ENCODE data around the gene SMS.

The SMS gene

DNA sequence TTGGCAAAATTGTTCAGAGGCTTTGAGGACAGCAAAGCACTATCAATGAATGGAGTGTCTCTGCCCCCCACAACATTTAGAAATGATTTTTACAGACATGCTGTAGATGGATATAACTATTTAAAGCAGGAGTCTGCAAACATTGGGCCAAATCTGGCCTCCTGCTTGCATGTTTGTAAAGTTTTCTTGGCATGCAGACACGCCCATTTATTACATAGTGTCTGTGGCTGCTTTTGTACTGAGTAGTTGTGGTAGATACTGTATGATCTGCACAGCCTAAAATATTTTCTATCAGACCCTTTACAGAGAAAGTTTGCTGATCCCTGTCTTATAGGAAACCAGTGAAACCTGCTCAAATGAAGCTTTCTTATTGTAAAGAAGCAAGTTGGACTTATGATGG is 46.1 kb downstream of the SMS start:
- Mint-ChIP-seq H3K27me3 (ENCODE audit: low read depth) (no peaks in the 10 kb centered on the region), H3K9me3 (no peaks in the 10 kb centered on the region), H3K4me3 (no peak overlapping the region), H3K27ac (peak overlapping the region in 1 of 3 experiments; percentile 67), H3K4me1 (peaks cover 34% of the 10 kb centered on the region), H3K36me3 (ENCODE audit: low read depth) (peaks cover 55% of the 10 kb centered on the region)
- TF ChIP-seq, protein P1, sequence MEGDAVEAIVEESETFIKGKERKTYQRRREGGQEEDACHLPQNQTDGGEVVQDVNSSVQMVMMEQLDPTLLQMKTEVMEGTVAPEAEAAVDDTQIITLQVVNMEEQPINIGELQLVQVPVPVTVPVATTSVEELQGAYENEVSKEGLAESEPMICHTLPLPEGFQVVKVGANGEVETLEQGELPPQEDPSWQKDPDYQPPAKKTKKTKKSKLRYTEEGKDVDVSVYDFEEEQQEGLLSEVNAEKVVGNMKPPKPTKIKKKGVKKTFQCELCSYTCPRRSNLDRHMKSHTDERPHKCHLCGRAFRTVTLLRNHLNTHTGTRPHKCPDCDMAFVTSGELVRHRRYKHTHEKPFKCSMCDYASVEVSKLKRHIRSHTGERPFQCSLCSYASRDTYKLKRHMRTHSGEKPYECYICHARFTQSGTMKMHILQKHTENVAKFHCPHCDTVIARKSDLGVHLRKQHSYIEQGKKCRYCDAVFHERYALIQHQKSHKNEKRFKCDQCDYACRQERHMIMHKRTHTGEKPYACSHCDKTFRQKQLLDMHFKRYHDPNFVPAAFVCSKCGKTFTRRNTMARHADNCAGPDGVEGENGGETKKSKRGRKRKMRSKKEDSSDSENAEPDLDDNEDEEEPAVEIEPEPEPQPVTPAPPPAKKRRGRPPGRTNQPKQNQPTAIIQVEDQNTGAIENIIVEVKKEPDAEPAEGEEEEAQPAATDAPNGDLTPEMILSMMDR (IDR thresholded peaks at IDR 0.05; ENCODE audit: unreplicated experiment in 3 of 3) = no peak

DNA sequence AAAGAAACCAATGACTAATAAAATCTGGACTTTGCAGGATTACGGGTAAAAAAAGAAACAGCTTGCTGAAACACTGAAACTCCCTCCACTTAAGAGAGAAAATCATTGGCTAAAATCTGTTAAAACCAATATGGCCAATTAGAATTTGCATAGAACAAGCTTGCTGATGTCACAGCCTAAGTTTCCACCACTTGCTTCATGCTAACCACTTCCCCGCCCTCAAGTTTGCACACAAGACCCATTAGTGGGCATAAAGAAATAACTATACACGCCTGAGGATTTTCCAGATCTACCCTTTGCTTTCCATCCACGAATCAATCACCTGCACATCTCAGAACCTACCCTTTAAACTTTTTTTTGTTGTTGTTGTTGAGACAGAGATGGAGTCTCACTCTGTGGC is 48.9 kb downstream of the SMS start:
- TF ChIP-seq, protein P1 (IDR thresholded peaks at IDR 0.05; ENCODE audit: unreplicated experiment in 3 of 3) = no peak
- Mint-ChIP-seq H3K9me3 (no peaks in the 10 kb centered on the region), H3K27me3 (ENCODE audit: low read depth) (no peaks in the 10 kb centered on the region), H3K27ac (no peak overlapping the region), H3K4me3 (no peak overlapping the region), H3K4me1 (peaks cover 51% of the 10 kb centered on the region), H3K36me3 (ENCODE audit: low read depth) (peaks cover 74% of the 10 kb centered on the region)

DNA sequence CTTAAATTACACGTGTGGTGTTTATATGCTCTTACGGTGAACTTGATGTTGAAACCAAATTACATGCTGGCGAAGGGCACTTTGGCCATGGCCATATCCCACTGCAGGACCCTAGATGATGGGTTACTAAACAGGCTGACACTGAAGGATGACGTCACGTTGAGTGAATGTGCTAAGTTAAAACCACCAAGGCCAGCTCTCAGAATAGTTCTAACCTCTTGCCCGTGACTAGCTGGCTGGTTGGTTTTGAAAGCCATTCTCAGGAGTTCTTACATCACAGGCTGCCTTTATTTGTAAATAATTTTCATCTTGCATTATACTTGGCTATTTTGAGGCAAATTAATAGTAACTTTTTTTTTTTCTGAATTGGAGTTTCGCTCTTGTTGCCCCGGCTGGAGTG is 50.3 kb downstream of the SMS start:
- TF ChIP-seq, protein P1 (IDR thresholded peaks at IDR 0.05; ENCODE audit: unreplicated experiment in 3 of 3) = no peak
- Mint-ChIP-seq H3K9me3 (no peaks in the 10 kb centered on the region), H3K4me1 (peaks cover 50% of the 10 kb centered on the region), H3K36me3 (ENCODE audit: low read depth) (peaks cover 77% of the 10 kb centered on the region), H3K27ac (peak overlapping the region in 1 of 3 experiments; percentile 1), H3K4me3 (no peak overlapping the region), H3K27me3 (ENCODE audit: low read depth) (no peaks in the 10 kb centered on the region)

DNA sequence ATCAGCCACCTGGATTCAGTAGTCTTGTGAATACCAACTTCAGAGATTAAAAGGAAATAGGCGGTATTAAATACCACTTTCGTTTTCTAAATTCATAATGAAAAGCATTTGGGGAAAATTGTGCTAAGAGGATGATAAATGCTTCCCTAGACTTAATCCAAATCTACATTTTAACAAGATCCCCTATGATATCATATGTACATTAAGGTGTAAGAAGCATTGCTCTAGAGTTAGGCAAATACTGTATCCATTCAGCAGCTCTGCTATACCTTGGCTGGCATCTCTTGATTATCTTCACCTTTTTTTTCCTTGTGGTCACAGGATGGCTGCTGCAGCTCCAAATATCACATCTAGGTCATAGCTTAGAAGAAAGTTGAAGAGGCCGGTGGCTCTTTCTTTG is 51.0 kb downstream of the SMS start:
- Mint-ChIP-seq H3K4me3 (no peak overlapping the region), H3K27ac (peak overlapping the region in 1 of 3 experiments; percentile 52), H3K9me3 (no peaks in the 10 kb centered on the region), H3K4me1 (peaks cover 48% of the 10 kb centered on the region), H3K36me3 (ENCODE audit: low read depth) (peaks cover 82% of the 10 kb centered on the region), H3K27me3 (ENCODE audit: low read depth) (no peaks in the 10 kb centered on the region)
- TF ChIP-seq, protein P1 (IDR thresholded peaks at IDR 0.05; ENCODE audit: unreplicated experiment in 3 of 3) = no peak

DNA sequence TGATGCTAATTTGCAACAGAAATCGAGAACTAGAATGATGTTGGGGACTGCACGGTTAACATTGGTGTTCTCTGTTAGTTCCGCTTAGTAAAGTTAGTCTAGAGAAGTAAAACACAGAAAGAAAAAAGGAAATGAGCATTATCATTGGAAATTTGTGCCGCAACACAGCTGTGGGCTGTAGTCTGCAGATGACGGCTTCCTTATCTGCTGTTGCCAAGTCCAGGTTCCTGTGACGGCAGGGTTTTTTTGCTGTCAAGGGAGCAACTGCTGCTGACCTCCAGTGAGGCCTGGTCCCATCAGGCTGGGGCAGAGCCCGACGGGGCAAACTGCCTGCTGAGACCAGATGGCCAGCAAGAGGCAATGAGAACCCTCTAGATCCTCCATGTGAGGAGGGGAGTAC is 52.8 kb downstream of the SMS start:
- Mint-ChIP-seq H3K27ac (no peak overlapping the region), H3K9me3 (no peaks in the 10 kb centered on the region), H3K4me1 (peaks cover 46% of the 10 kb centered on the region), H3K4me3 (no peak overlapping the region), H3K27me3 (ENCODE audit: low read depth) (no peaks in the 10 kb centered on the region), H3K36me3 (ENCODE audit: low read depth) (peaks cover 82% of the 10 kb centered on the region)
- TF ChIP-seq, protein P1 (IDR thresholded peaks at IDR 0.05; ENCODE audit: unreplicated experiment in 3 of 3) = no peak

DNA sequence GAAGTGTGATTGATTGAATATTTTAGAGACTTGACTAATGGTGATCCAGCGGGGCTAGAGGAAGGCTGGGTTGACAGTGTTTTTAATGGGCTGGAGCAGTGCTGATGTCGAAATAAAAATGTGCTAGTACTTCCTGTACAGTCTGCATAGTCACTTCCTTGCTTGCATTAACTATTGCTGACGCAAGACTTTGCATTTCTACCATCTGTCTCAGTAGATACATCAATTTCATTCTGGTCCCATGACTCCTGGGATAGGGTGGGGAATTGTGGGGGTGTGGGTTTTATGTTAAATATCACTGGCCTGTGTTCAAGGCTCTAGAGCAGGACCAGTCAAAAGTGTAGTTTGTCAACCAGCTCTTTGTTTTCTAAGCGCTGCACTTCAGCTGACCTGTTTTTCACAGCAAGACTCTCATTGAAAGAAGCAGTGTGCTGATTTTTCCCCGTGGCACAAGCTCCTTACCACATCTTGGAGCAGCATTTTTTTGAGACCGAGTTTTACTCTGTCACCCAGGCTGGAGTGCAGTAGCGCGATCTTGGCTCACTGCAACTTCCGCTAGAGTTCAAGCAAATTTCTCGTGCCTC is 56.5 kb downstream of the SMS start:
- Mint-ChIP-seq H3K4me1 (peaks cover 35% of the 10 kb centered on the region), H3K27ac (peak overlapping the region; percentile 75 to 79 (median 75)), H3K27me3 (ENCODE audit: low read depth) (no peaks in the 10 kb centered on the region), H3K4me3 (no peak overlapping the region), H3K9me3 (peaks cover 14% of the 10 kb centered on the region), H3K36me3 (ENCODE audit: low read depth) (peaks cover 88% of the 10 kb centered on the region)
- TF ChIP-seq, protein P1 (IDR thresholded peaks at IDR 0.05; ENCODE audit: unreplicated experiment in 3 of 3) = no peak
